Osteocyte (in vitro differentiated cells): ENCODE measurements around the gene SPA17. TPM values are rescaled to one million over a fixed set of nuclear protein-coding genes. Genes with fewer than 3 reads are reported as not detected.

ENCODE experiments used
- DNase-seq: peaks from one replicate; pipeline ENCODE4 v3.0.0; 2021; ENCODE audit warnings: mixed read lengths; ENCODE audit not compliant: unreplicated experiment; ENCODE audit errors: extremely low spot score
- H3K27ac Mint-ChIP-seq: one replicate; pipeline ENCODE4 v1.8.0; 2021; ENCODE audit warnings: mild to moderate bottlenecking, mixed read lengths; ENCODE audit not compliant: unreplicated experiment
- H3K27me3 Mint-ChIP-seq: one replicate; pipeline ENCODE4 v1.8.0; 2021; ENCODE audit warnings: mixed read lengths; ENCODE audit not compliant: unreplicated experiment
- H3K36me3 Mint-ChIP-seq: one replicate; pipeline ENCODE4 v1.8.0; 2021; ENCODE audit warnings: mixed read lengths; ENCODE audit not compliant: unreplicated experiment
- H3K4me1 Mint-ChIP-seq: one replicate; pipeline ENCODE4 v1.8.0; 2021; ENCODE audit warnings: mixed read lengths; ENCODE audit not compliant: unreplicated experiment
- H3K4me3 Mint-ChIP-seq: one replicate; pipeline ENCODE4 v1.8.0; 2021; ENCODE audit warnings: mild to moderate bottlenecking, moderate library complexity, mixed read lengths; ENCODE audit not compliant: unreplicated experiment
- H3K9me3 Mint-ChIP-seq: one replicate; pipeline ENCODE4 v1.8.0; 2021; ENCODE audit warnings: mixed read lengths; ENCODE audit not compliant: unreplicated experiment
- CTCF ChIP-seq: fragments of 200-600 bp; sonication (generic); IDR thresholded peaks from 2 replicates; pipeline ENCODE4 v1.5.0; 2021; ENCODE audit warnings: antibody characterized with exemption, mild to moderate bottlenecking, moderate library complexity
- total RNA-seq: library from RNA; stranded (reverse); gene quantifications from 2 replicates; pipeline ENCODE4 v1.2.1, GENCODE V29; 2021

SPA17 gene
- total RNA-seq, 1 donor from 2014 or later: 3.7 TPM

GRCh38 chr11:124643042-124643604 is 30.6 kb upstream of the SPA17 start:
- Mint-ChIP-seq H3K36me3 (no peaks in the 10 kb centered on the region), H3K4me1 (peaks cover 4% of the 10 kb centered on the region), H3K27ac (no peak overlapping the region), H3K9me3 (no peaks in the 10 kb centered on the region), H3K27me3 (no peaks in the 10 kb centered on the region), H3K4me3 (no peak overlapping the region)
- no peak for TF ChIP-seq CTCF
- DNase-seq: no peak

- H3K4me1 Mint-ChIP-seq: peaks cover 4% of the 10 kb centered on the region
- H3K4me3 Mint-ChIP-seq: no peak overlapping the region
- no peak for TF ChIP-seq CTCF
- no peak for DNase-seq
- no peak overlapping the region for H3K27ac Mint-ChIP-seq
- no peaks in the 10 kb centered on the region for H3K36me3 Mint-ChIP-seq
- no peaks in the 10 kb centered on the region for H3K9me3 Mint-ChIP-seq
- no peaks in the 10 kb centered on the region for H3K27me3 Mint-ChIP-seq
Measured at GRCh38 chr11:124643605-124644425, 29.9 kb upstream of the SPA17 start.

GRCh38 chr11:124644426-124645280 is 29.1 kb upstream of the SPA17 start:
- H3K4me3 Mint-ChIP-seq: peak overlapping the region; percentile 0
- DNase-seq: no peak
- no peaks in the 10 kb centered on the region for H3K9me3 Mint-ChIP-seq
- H3K27me3 Mint-ChIP-seq: no peaks in the 10 kb centered on the region
- H3K27ac Mint-ChIP-seq: no peak overlapping the region
- H3K4me1 Mint-ChIP-seq: peaks cover 4% of the 10 kb centered on the region
- TF ChIP-seq CTCF: peak; percentile 84
- H3K36me3 Mint-ChIP-seq: no peaks in the 10 kb centered on the region

- H3K36me3 Mint-ChIP-seq: no peaks in the 10 kb centered on the region
- H3K27me3 Mint-ChIP-seq: no peaks in the 10 kb centered on the region
- peaks cover 4% of the 10 kb centered on the region for H3K4me1 Mint-ChIP-seq
- H3K4me3 Mint-ChIP-seq: no peak overlapping the region
- DNase-seq: no peak
- no peaks in the 10 kb centered on the region for H3K9me3 Mint-ChIP-seq
- TF ChIP-seq CTCF: no peak
- no peak overlapping the region for H3K27ac Mint-ChIP-seq
Measured at GRCh38 chr11:124646148-124646547, 27.6 kb upstream of the SPA17 start.

GRCh38 chr11:124648610-124649009 is 25.1 kb upstream of the SPA17 start:
- Mint-ChIP-seq H3K9me3 (no peaks in the 10 kb centered on the region), H3K36me3 (peaks cover 6% of the 10 kb centered on the region), H3K27ac (no peak overlapping the region), H3K4me3 (no peak overlapping the region), H3K27me3 (no peaks in the 10 kb centered on the region), H3K4me1 (peaks cover 4% of the 10 kb centered on the region)
- DNase-seq: no peak
- TF ChIP-seq CTCF: no peak
